ENCODE data around the gene SLC35F4.

The SLC35F4 gene

DNA sequence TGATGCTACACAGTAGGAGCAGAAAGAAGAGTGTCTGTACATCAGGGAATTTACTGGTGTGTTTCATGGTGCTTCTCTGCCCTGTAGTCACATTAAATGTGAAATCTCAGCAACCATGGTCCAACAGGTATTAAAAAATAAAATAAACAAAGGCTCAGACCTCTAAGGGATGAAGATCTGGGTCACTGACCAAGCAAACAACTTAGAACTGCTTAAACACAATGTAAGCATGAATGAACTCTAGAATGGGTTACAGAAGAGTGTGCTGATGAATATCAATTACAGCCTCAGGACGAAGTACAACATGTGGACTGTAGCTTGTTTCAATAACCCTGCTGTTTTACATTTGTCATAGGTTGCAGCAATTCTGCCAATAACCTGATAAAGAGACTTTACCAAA, 47.4 kb downstream of the SLC35F4 start:
- H3K27ac ChIP-seq: no peak overlapping the region
- POLR2A ChIA-PET (ENCODE audit: low non-redundant PET): no interaction called here
- TF ChIP-seq, protein P1, sequence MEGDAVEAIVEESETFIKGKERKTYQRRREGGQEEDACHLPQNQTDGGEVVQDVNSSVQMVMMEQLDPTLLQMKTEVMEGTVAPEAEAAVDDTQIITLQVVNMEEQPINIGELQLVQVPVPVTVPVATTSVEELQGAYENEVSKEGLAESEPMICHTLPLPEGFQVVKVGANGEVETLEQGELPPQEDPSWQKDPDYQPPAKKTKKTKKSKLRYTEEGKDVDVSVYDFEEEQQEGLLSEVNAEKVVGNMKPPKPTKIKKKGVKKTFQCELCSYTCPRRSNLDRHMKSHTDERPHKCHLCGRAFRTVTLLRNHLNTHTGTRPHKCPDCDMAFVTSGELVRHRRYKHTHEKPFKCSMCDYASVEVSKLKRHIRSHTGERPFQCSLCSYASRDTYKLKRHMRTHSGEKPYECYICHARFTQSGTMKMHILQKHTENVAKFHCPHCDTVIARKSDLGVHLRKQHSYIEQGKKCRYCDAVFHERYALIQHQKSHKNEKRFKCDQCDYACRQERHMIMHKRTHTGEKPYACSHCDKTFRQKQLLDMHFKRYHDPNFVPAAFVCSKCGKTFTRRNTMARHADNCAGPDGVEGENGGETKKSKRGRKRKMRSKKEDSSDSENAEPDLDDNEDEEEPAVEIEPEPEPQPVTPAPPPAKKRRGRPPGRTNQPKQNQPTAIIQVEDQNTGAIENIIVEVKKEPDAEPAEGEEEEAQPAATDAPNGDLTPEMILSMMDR (conservative IDR thresholded peaks at IDR 0.05; ENCODE audit: low read depth): no peak
- DNase-seq (ENCODE audit: low spot score): no peak
- CTCF ChIA-PET: no interaction called here

DNA sequence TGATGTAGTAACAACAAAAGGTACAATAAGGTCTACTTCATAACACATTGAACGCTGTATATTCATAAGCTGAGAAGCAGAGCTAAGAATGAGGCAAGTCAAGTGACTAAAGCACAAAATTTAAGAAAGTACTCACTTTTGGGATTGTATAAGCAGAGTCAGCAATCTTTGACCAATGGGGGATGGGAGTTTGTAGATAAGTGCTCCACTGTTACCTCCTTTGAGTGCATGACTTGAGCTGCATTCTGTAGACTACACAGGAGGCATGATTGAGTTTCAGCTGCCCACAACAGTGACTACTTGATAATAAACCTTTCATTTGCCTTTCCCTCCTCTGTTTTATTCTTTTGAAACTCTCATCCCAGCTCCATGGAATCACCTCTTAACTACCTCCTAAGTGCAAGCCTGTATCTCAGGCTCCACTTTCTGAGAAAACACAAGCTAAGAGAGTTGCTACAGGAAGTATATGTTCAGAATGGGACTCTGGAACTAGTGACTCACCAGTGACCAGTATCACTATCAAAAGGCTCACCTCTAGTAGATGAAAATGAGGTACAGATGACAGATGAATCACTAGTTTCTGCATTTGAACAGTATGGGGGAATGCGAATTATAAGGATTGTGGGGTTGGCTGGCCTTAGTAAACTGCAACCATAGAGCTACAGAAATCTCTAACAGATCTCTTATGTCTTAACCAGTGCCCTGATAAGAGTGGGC, 49.2 kb downstream of the SLC35F4 start:
- CTCF ChIA-PET: interaction anchor here (1.1 kb wide), 1 partner anchor 17 kb away, joined by 5 read pairs; no protein-coding TSS in a partner anchor
- TF ChIP-seq, protein P1 (conservative IDR thresholded peaks at IDR 0.05; ENCODE audit: low read depth): no peak
- peak; percentile 32 for DNase-seq (ENCODE audit: low spot score)
- no peak overlapping the region for H3K27ac ChIP-seq
- POLR2A ChIA-PET (ENCODE audit: low non-redundant PET): no interaction called here

DNA sequence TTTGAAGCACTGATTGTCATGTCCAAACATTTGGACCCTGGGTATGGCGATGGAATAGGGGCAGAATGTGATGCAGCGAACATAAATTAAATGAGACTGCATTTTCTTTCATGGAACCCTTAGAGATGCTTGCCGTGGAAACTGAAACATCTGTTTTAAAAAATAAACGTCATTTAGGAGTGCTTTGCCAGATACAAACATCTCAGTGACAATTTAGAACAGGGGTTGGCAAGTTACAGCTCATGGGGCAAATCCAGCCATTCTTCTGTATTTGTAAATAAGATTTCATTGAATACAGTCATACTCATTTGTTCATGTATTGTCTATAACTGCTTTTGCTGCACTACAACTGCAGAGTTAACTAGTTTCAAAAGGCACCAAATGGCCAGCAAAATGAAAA, 51.2 kb downstream of the SLC35F4 start:
- CTCF ChIA-PET: no interaction called here
- DNase-seq (ENCODE audit: low spot score): no peak
- POLR2A ChIA-PET (ENCODE audit: low non-redundant PET): no interaction called here
- H3K27ac ChIP-seq: no peak overlapping the region
- TF ChIP-seq, protein P1 (conservative IDR thresholded peaks at IDR 0.05; ENCODE audit: low read depth): no peak

DNA sequence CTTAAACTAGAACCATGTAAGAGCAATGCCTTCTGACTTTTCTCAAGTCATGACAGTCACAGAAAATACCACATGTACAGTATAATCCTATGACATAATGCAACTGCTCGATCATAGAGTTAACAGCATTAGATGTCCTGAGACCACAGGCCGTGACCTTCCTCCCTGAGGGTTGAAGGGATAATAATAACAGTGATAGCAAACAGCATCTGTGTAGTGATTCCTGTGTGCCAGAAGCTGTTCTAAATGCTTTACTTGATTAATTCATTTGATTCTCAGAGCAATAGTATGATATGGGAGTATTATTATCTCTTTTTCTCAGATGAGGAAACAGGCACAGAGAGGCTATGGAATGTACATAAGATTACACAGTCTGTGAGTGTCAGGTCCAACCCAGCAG, 53.2 kb downstream of the SLC35F4 start:
- ChIA-PET POLR2A (ENCODE audit: low non-redundant PET) (no interaction called here), CTCF (no interaction called here)
- DNase-seq (ENCODE audit: low spot score): no peak

DNA sequence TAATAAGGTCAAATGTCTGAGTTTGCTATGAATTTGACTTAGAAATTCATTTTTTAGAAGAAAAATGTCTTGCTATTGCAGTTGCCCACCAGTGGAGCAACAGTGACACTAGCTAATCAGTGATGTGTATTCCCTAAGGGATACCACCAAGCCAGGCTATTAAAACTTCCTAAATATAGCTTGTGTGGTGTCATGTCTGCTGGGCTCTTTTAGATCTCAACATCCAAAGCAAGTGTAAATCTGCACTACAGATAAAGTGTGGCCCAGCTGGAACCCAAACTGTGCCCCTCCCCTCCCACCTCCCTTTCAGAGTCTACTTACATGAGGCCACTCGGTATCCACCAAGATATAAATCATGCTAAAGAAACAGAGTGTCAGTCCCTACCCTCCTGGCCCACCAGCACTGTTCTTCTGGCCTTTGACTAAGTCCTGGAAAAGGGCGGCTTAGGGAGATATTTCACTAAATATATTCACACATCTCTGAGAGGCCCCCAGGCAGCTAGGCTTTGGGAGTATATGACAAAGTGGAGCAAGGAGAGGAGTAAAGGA, 53.8 kb downstream of the SLC35F4 start:
- TF ChIP-seq, protein P1 (conservative IDR thresholded peaks at IDR 0.05; ENCODE audit: low read depth): no peak
- no peak for DNase-seq (ENCODE audit: low spot score)
- ChIA-PET POLR2A (ENCODE audit: low non-redundant PET) (no interaction called here), CTCF (no interaction called here)
- H3K27ac ChIP-seq: no peak overlapping the region

More for the DNA sequence above, 53.2 kb downstream of the SLC35F4 start:
- TF ChIP-seq, protein P1 (conservative IDR thresholded peaks at IDR 0.05; ENCODE audit: low read depth): no peak
- no peak overlapping the region for H3K27ac ChIP-seq

DNA sequence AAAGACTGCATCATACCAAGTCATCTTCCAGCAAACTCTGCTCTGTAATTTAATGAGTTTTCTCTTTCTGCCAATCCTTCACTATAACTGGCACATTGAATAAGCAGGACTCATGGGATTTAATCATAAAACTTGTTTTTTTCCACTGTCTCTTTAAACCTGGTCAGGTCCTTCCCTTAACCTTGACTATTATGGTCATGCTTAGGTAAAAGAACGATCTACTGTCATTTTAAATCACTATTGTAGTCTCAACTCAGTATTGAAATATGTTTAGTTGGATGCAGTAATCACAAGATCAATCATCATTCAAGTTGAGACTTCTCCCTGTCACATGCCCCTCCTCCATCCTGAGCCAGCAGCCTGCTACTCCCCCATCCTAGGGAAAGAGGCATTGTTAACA, 56.1 kb downstream of the SLC35F4 start:
- POLR2A ChIA-PET (ENCODE audit: low non-redundant PET): no interaction called here
- no peak for DNase-seq (ENCODE audit: low spot score)
- CTCF ChIA-PET: no interaction called here
- TF ChIP-seq, protein P1 (conservative IDR thresholded peaks at IDR 0.05; ENCODE audit: low read depth): no peak
- no peak overlapping the region for H3K27ac ChIP-seq

All from RWPE1 (cell line).